ENCODE measurements around the gene ZNF205. TPM values are rescaled to one million over a fixed set of nuclear protein-coding genes. Genes with fewer than 3 reads are reported as not detected.

The ZNF205 gene
- total and polyA plus RNA-seq, 2 of the 8 experiments (the other 6 are each of a cell fraction or from before 2014, with no cell fraction given), result 19.1 to 19.9 TPM

DNA sequence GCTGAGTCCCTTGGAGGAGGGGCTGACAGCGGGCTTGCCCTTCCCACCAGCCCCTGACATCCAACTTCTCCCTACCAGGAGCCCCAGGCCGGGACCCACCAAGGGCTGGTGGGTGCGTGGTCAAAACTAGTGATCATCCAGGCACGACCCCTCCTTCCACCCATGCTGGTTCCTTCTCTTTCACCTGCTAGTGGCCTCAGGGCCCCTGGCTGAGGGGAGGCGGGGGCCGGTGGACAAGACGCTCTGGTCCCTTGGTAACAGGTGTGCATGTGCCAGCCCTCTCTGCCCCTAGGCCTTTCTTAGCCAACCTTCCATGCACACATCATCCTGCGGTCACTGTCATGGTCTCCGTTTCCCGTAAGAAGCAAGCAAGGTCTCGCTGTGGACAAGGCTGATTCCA, 30.8 kb downstream of the ZNF205 start:
- 93% methylated on average over 11 of the region's 11 CpGs; no CpG with 5 or more reads in 1 of the 2 experiments for WGBS, 2 experiments (ENCODE audit: extremely low coverage in 1 of 2, insufficient coverage in 1 of 2, insufficient read length in 1 of 2, insufficient replicate concordance in 2 of 2, low coverage in 1 of 2, low lambda C conversion rate in 2 of 2, missing lambda C conversion rate in 1 of 2)
- Histone ChIP-seq H4K91ac (replicated peaks; ENCODE audit: insufficient read length, low read length) (no peak overlapping the region), H3K4me1 (replicated peaks in 1 of 4; ENCODE audit: control insufficient read depth in 3 of 4, insufficient read depth in 4 of 4, low read length in 3 of 4) (no peaks in the 10 kb centered on the region), H3K4ac (replicated peaks; ENCODE audit: insufficient read length, low read depth, low read length) (no peak overlapping the region), H2BK5ac (ENCODE audit: low read depth, low read length) (no peak overlapping the region), H3K4me2 (ENCODE audit: insufficient read depth in 1 of 2, low read depth in 2 of 2, low read length in 2 of 2) (no peak overlapping the region), H2BK15ac (ENCODE audit: low read length) (no peak overlapping the region), H2BK12ac (ENCODE audit: low read depth, low read length) (no peak overlapping the region), H2AK5ac (ENCODE audit: low read depth, low read length) (no peak overlapping the region), H3K27me3 (replicated peaks in 1 of 4; ENCODE audit: control insufficient read depth in 3 of 4, extremely low read depth in 1 of 4, insufficient read depth in 3 of 4, low read length in 3 of 4) (peaks cover 0 to 8% (median 4%) of the 10 kb centered on the region in 4 experiments; a peak in 4 of 7 replicates), H3K18ac (ENCODE audit: extremely low read depth, low read length) (no peak overlapping the region), H3K36me3 (ENCODE audit: control insufficient read depth in 2 of 4, insufficient read depth in 4 of 4, low read length in 3 of 4) (peaks cover 0 to 8% (median 3%) of the 10 kb centered on the region in 4 experiments; a peak in 4 of 8 replicates), H2BK120ac (replicated peaks; ENCODE audit: low read depth, low read length) (no peak overlapping the region), H3K56ac (replicated peaks; ENCODE audit: insufficient read length, low read depth, low read length) (no peak overlapping the region), H3K79me1 (ENCODE audit: low read depth, low read length) (no peaks in the 10 kb centered on the region), H3K23ac (ENCODE audit: insufficient read length) (no peak overlapping the region), H2BK20ac (ENCODE audit: low read length) (no peak overlapping the region), H3K4me3 (ENCODE audit: extremely low read depth in 1 of 4, insufficient read depth in 2 of 4, low read depth in 3 of 4, low read length in 4 of 4) (no peak overlapping the region), H3K27ac (ENCODE audit: low read depth, low read length) (no peak overlapping the region), H4K20me1 (replicated peaks in 1 of 2; ENCODE audit: control insufficient read depth in 1 of 2, insufficient read depth in 2 of 2, low read length in 2 of 2) (peaks cover 0 to 7% of the 10 kb centered on the region in 2 experiments), H3K79me2 (ENCODE audit: control insufficient read depth in 1 of 2, insufficient read depth in 2 of 2, low read length in 2 of 2) (no peaks in the 10 kb centered on the region), H3K9ac (replicated peaks in 1 of 4; ENCODE audit: extremely low read depth in 1 of 4, low read depth in 3 of 4, low read length in 3 of 4) (0 out of 7 replicates have a peak overlapping the region, but pooled peaks of 1 of the 4 experiments have one; percentile 3), H4K8ac (ENCODE audit: extremely low read depth, insufficient read depth, low read length) (no peak overlapping the region), H4K5ac (ENCODE audit: insufficient read length, low read depth, low read length) (no peak overlapping the region), H3K14ac (ENCODE audit: insufficient read length) (no peak overlapping the region), H3K23me2 (ENCODE audit: low read depth, low read length) (0 out of 2 replicates have a peak, but pooled peaks cover 2% of the 10 kb centered on the region), H3K9me3 (ENCODE audit: insufficient read depth in 2 of 2, low read depth in 1 of 2, low read length in 1 of 2) (no peaks in the 10 kb centered on the region), H2AFZ (ENCODE audit: low read length) (no peak overlapping the region)
- no peak for DNase-seq (ENCODE audit: low read depth in 1 of 2, low spot score in 2 of 2)
- ChIA-PET CTCF (ENCODE audit: partially characterized antibody) (interaction anchor here (1.2 to 10.9 kb wide), 2 partner anchors 12 to 135 kb away, joined by 3 to 174 read pairs; partner anchors contain the start of gene ZNF213), POLR2A (ENCODE audit: partially characterized antibody) (interaction anchor here (0.9 to 3.9 kb wide), 4 partner anchors 7 to 40 kb away, joined by 3 to 20 read pairs (median 8); partner anchors contain the start of gene ZNF213)
- no peak for FAIRE-seq
- TF ChIP-seq EGR1 (IDR thresholded peaks at IDR 0.05; ENCODE audit: borderline replicate concordance, low read depth, low read length) (no peak), NANOG (IDR thresholded peaks at IDR 0.05; ENCODE audit: insufficient read depth, low read depth, low read length, poor library complexity, severe bottlenecking) (no peak), EZH2 (IDR thresholded peaks at IDR 0.05; ENCODE audit: low read depth, low read length, severe bottlenecking) (no peak)

All from H1 (cell line).